LNCaP clone FGC (cell line): ENCODE results near the gene PTPN3.

ENCODE experiments used
- DNase-seq: peaks from one replicate; pipeline ENCODE4 v3.0.0-alpha.2; 2011; ENCODE audit warnings: low read depth
- H3K4me3 ChIP-seq: 2 replicates; pipeline ENCODE4 v1.5.1; 2011; ENCODE audit warnings: mild to moderate bottlenecking, low read depth, low read length, control low read depth
- CTCF ChIP-seq: IDR thresholded peaks from 2 replicates; pipeline ENCODE4 v1.5.1; 2012; ENCODE audit warnings: mild to moderate bottlenecking; ENCODE audit not compliant: control insufficient read depth, insufficient read depth; ENCODE audit errors: extremely low read depth

The PTPN3 gene

GRCh38 chr9:109442716-109443115 lies 55.4 kb downstream of the PTPN3 start:
- no peak for DNase-seq
- no peak overlapping the region for H3K4me3 ChIP-seq
- no peak for TF ChIP-seq CTCF

DNA sequence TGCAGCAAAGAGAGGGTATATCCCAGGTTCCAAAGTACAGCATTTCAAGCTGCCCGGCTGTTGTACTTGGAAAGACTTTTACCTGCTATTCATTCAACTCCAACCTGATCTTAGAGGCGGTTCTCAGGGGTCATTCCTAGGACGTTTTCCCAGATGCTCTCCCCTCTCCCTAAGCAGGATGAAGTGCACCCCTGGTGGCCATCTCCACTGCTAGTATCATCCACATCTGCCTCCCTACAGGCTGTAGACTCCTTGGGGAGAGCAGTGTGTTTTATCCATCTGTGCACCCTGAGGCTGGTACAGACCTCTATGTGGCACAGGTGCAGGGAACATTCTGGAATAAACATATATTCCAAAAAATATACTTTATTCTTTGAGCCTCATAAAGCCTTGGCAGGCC lies 56.8 kb downstream of the PTPN3 start:
- TF ChIP-seq CTCF = peak; percentile 34
- no peak for DNase-seq
- no peak overlapping the region for H3K4me3 ChIP-seq

DNA sequence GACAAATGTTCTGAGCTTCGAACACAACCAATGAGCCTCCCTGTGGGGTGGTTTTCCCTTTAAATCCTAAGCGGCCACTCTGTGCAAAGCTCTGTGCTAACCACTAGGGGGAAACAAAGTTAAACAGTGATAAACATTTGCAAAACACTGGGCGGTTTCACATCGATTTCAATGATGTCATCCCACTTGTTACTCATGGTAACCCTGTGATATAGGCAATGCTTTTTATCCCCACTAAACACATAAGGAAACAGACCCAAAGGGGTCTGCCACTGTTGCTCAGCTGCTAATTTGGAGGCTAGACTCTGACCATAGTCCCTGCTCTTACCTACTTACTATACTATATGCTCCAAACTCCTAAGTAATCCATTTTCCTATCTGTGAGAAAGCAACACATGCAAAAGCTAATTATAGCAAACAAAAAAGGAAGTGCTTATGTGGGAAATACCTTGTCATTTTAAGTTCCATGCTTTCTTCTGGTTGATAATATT lies 57.3 kb downstream of the PTPN3 start:
- DNase-seq = peak; percentile 35
- peak; percentile 92 for TF ChIP-seq CTCF
- no peak overlapping the region for H3K4me3 ChIP-seq

DNA sequence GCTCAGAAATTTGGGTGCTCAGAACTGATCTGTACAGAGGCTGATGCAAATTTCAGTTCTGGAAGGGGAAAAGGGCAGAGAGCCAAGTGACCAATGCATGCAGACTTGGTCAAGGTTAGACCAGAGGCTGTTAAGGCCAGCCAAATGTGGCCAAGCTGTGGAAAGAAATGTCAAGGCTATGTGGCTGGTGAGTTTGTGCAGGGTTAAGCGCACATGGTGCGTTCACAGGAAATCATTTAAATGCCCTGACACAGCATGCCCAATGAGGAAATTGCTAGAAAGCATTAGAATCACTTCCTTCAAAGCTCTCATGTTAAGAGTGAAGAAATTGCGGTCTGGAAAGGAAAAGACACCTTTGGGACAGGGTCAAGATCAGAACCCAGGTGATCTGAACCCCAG lies 58.0 kb downstream of the PTPN3 start:
- H3K4me3 ChIP-seq = no peak overlapping the region
- no peak for DNase-seq
- TF ChIP-seq CTCF = no peak

- no peak for TF ChIP-seq CTCF
- DNase-seq = no peak
- no peak overlapping the region for H3K4me3 ChIP-seq
Measured at GRCh38 chr9:109439378-109440116, 58.6 kb downstream of the PTPN3 start.

DNA sequence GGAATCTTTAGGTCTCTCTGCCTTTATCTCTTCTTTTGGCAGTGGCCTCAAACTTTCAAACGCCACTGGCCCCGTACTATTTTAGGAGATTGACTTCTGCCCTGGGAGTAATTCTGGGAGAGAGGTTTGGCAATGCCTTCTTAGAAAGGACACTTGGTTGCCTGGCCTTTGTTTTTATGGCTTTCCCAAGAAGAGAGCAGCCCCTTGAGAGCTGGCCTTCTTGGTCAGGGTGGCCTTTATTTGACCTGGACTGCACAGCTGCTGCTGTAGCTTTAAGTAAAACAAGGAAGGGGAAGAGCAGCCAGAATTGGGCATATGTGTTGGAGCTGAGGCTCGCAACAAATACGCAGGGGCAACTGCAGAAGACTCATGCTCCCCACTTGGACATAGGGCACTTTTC lies 60.8 kb downstream of the PTPN3 start:
- no peak overlapping the region for H3K4me3 ChIP-seq
- no peak for DNase-seq
- no peak for TF ChIP-seq CTCF

DNA sequence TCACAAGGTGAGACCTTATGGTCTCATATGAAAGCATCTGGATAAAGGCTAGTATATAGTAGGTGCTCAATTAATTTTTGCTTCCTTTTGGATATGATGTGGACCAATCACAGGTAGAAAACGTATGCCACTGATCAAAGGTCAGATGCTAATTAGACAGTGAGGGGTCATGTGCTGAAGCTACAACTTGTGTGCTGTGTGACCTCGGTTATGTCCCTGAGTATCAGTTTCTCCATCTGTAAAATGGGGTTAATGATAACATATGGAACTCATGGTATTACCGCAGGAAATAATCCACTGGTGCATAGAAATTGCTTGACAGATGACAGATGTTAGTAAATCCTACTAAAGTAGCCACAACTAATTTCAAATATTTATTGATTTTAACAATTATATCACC lies 62.0 kb downstream of the PTPN3 start:
- TF ChIP-seq CTCF = no peak
- no peak overlapping the region for H3K4me3 ChIP-seq
- DNase-seq = no peak
